Measurements from ENCODE around the gene ADAMTSL3. TPM values are rescaled to one million over a fixed set of nuclear protein-coding genes. Genes with fewer than 3 reads are reported as not detected.

ADAMTSL3 gene
- total RNA-seq, 1 donor from 2014 or later, result 0.64 TPM

DNA sequence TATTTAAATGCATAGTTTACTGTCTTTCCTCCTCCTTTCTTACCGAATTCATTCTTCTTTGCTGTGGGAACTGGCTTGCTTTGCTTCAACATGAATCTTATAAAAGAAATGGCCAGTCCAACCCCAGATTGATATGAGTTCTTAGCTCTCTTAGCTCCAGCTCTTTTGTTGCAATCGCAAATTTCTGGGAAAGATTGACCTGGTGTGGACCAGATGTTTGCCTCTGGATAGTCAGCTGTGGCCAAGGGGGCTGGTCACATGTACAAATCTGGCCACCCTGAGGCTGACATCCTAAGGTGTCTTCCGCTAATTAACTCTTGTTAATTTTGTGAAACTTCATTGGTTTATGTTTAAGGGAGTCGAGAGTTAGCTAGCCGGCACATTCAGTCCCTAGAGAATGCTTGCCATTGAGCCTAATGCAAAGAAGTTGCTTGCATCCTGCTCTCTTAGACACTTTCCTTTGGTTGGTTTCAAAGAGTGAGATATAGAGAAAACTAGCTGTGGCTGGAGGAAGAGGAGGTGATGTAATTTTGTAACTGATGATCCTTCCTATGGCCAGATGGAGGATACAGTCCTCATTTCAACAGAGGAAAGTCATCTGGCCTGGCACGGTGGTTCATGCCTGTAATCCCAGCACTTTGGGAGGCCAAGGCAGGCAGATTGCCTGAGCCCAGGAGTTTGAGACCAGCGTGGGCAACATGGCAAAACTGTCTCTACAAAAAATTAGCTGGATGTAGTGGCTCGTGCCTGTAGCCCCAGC is 162.4 kb downstream of the ADAMTSL3 start:
- Mint-ChIP-seq H3K4me1 (ENCODE audit: unreplicated experiment) (no peaks in the 10 kb centered on the region), H3K9me3 (ENCODE audit: unreplicated experiment) (no peaks in the 10 kb centered on the region), H3K4me3 (ENCODE audit: unreplicated experiment) (no peak overlapping the region)

GRCh38 chr15:83818591-83818990 is 164.7 kb downstream of the ADAMTSL3 start:
- no peak overlapping the region for H3K4me3 Mint-ChIP-seq (ENCODE audit: unreplicated experiment)
- DNase-seq (ENCODE audit: low spot score), result no peak
- H3K36me3 Mint-ChIP-seq (ENCODE audit: low read depth, unreplicated experiment), result peaks cover 4% of the 10 kb centered on the region
- no peaks in the 10 kb centered on the region for H3K4me1 Mint-ChIP-seq (ENCODE audit: unreplicated experiment)
- H3K9me3 Mint-ChIP-seq (ENCODE audit: unreplicated experiment), result no peaks in the 10 kb centered on the region
- TF ChIP-seq CTCF (IDR thresholded peaks at IDR 0.05; ENCODE audit: unreplicated experiment), result no peak
- peaks cover 2% of the 10 kb centered on the region for H3K27me3 Mint-ChIP-seq (ENCODE audit: unreplicated experiment)
- no peak overlapping the region for H3K27ac Mint-ChIP-seq (ENCODE audit: unreplicated experiment)

More for the DNA sequence above, 162.4 kb downstream of the ADAMTSL3 start:
- Mint-ChIP-seq H3K36me3 (ENCODE audit: low read depth, unreplicated experiment) (no peaks in the 10 kb centered on the region), H3K27ac (ENCODE audit: unreplicated experiment) (no peak overlapping the region), H3K27me3 (ENCODE audit: unreplicated experiment) (no peaks in the 10 kb centered on the region)
- no peak for TF ChIP-seq CTCF (IDR thresholded peaks at IDR 0.05; ENCODE audit: unreplicated experiment)
- DNase-seq (ENCODE audit: low spot score), result no peak

DNA sequence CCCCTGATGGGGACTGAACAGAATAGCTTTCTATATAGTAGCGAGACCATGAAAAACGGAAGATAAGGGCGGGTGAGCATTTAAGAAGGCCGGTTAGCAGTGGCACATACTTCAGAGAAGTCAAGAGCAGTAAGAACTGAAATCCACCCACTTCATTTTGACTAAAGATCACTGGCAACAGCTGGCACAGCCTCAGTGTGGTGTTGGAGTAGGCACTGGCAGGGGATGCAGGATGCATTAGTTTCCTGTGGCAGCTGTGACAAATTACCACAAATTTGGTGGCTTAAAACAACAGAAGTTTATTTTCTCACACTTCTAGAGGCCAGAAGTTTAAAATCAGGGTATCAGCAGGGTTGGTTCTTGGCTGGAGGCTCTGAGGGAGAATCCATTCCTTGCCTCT is 176.5 kb downstream of the ADAMTSL3 start:
- Mint-ChIP-seq H3K4me3 (ENCODE audit: unreplicated experiment) (no peak overlapping the region), H3K27me3 (ENCODE audit: unreplicated experiment) (no peaks in the 10 kb centered on the region), H3K36me3 (ENCODE audit: low read depth, unreplicated experiment) (no peaks in the 10 kb centered on the region), H3K27ac (ENCODE audit: unreplicated experiment) (no peak overlapping the region), H3K4me1 (ENCODE audit: unreplicated experiment) (no peaks in the 10 kb centered on the region), H3K9me3 (ENCODE audit: unreplicated experiment) (no peaks in the 10 kb centered on the region)
- DNase-seq (ENCODE audit: low spot score), result no peak
- no peak for TF ChIP-seq CTCF (IDR thresholded peaks at IDR 0.05; ENCODE audit: unreplicated experiment)

GRCh38 chr15:83833569-83833968 is 179.6 kb downstream of the ADAMTSL3 start:
- H3K27me3 Mint-ChIP-seq (ENCODE audit: unreplicated experiment), result no peaks in the 10 kb centered on the region

More at GRCh38 chr15:83833569-83833968, 179.6 kb downstream of the ADAMTSL3 start:
- Mint-ChIP-seq H3K27ac (ENCODE audit: unreplicated experiment) (no peak overlapping the region), H3K9me3 (ENCODE audit: unreplicated experiment) (no peaks in the 10 kb centered on the region), H3K4me3 (ENCODE audit: unreplicated experiment) (no peak overlapping the region), H3K4me1 (ENCODE audit: unreplicated experiment) (no peaks in the 10 kb centered on the region), H3K36me3 (ENCODE audit: low read depth, unreplicated experiment) (no peaks in the 10 kb centered on the region)
- TF ChIP-seq CTCF (IDR thresholded peaks at IDR 0.05; ENCODE audit: unreplicated experiment), result no peak
- DNase-seq (ENCODE audit: low spot score), result no peak
